Muscle of leg (tissue), 11 donors: ENCODE measurements around the gene TICAM1. TPM values are rescaled to one million over a fixed set of nuclear protein-coding genes. Genes with fewer than 3 reads are reported as not detected.

Source experiments
- DNase-seq: peaks from one replicate; pipeline ENCODE4 v3.0.0; 2013
- H3K27ac ChIP-seq: one replicate; pipeline ENCODE4 v1.5.1; 2013; ENCODE audit warnings: mild to moderate bottlenecking, low read length, control low read depth
- H3K27me3 ChIP-seq: one replicate; pipeline ENCODE4 v1.6.1; 2013; ENCODE audit warnings: low read length; ENCODE audit not compliant: control insufficient read depth, insufficient read depth
- H3K36me3 ChIP-seq: one replicate; pipeline ENCODE4 v1.6.1; 2013; ENCODE audit warnings: low read length; ENCODE audit not compliant: control insufficient read depth, insufficient read depth
- H3K4me1 ChIP-seq: one replicate; pipeline ENCODE4 v1.6.1; 2013; ENCODE audit warnings: low read length; ENCODE audit not compliant: control insufficient read depth, insufficient read depth
- H3K4me3 ChIP-seq: one replicate; pipeline ENCODE4 v1.5.1; 2013; ENCODE audit warnings: low read length, control low read depth
- H3K9me3 ChIP-seq: replicated peaks from 2 replicates; pipeline ENCODE4 v1.6.1; 2013; ENCODE audit warnings: low read depth, low read length; ENCODE audit not compliant: control insufficient read depth
- WGBS: methylation state at CpG from one replicate; pipeline ENCODE4 v1.1.5; 2013; ENCODE audit warnings: missing lambda C conversion rate; ENCODE audit not compliant: insufficient coverage; 5-methylcytosine and 5-hydroxymethylcytosine counted together
- polyA plus RNA-seq, 8 donors: library from polyadenylated mRNA; unstranded; fragments of 120-200 nt; gene quantifications; one replicate each; pipeline versions ENCODE4 v1.2.1 to v1.2.3, GENCODE V29; 2013; ENCODE audit warnings: inconsistent platforms in 1 of 8, low replicate concordance in 1 of 8; ENCODE audit not compliant: insufficient read length in 8 of 8, insufficient read depth in 1 of 8
- total RNA-seq: library from RNA; stranded (reverse); fragments of 120-200 nt; gene quantifications from one replicate; pipeline ENCODE4 v1.2.4, GENCODE V29; 2013

The TICAM1 gene
- total and polyA plus RNA-seq, 9 donors, result 1.3 to 6.5 (median 5.2) TPM

- Histone ChIP-seq H3K9me3 (peaks cover 2% of the 10 kb centered on the region), H3K4me3 (no peak overlapping the region), H3K27me3 (peaks cover 9% of the 10 kb centered on the region), H3K36me3 (no peaks in the 10 kb centered on the region), H3K4me1 (no peaks in the 10 kb centered on the region), H3K27ac (no peak overlapping the region)
- DNase-seq, result no peak
- 33% methylated on average over 1 of the region's 3 CpGs for WGBS
Measured at GRCh38 chr19:4774136-4774535, 57.4 kb downstream of the TICAM1 start.

DNA sequence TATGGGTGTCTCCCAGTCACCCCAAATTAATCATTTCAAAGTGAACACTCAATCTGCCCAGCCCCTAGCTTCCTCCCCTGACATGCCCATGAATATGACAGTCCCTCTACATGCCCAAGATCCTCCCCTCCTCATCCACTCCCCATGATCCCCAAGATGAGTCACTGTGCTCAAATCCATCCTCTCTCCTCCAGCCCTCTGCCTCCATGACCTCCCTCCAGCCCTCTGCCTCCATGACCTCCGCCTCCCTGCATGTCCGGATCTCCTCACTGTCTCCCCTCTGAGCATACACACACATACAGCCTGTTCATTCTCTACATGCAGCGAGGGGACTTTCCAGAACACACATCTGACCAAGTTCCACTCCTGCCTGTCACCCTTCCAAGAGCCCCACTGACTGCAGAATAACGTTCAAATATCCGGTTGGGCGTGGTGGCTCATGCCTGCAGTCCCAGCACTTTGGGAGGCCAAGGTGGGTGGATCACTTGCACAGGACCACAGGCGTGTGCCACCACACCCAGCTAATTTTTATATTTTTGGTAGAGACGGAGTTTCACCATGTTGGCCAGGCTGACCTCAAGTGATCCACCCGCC is 58.4 kb downstream of the TICAM1 start:
- H3K27ac ChIP-seq, result no peak overlapping the region
- no peak for DNase-seq
- 61% methylated on average over 7 of the region's 9 CpGs for WGBS

GRCh38 chr19:4772566-4772965 is 58.9 kb downstream of the TICAM1 start:
- no CpG with 5 or more reads among the region's 2 CpGs for WGBS
- Histone ChIP-seq H3K4me1 (no peaks in the 10 kb centered on the region), H3K27ac (no peak overlapping the region), H3K36me3 (no peaks in the 10 kb centered on the region), H3K27me3 (peaks cover 9% of the 10 kb centered on the region), H3K4me3 (no peak overlapping the region), H3K9me3 (peaks cover 2% of the 10 kb centered on the region)
- no peak for DNase-seq

More for the DNA sequence above, 58.4 kb downstream of the TICAM1 start:
- H3K36me3 ChIP-seq, result no peaks in the 10 kb centered on the region
- peaks cover 2% of the 10 kb centered on the region for H3K9me3 ChIP-seq
- H3K4me3 ChIP-seq, result no peak overlapping the region
- H3K4me1 ChIP-seq, result no peaks in the 10 kb centered on the region
- peaks cover 9% of the 10 kb centered on the region for H3K27me3 ChIP-seq

DNA sequence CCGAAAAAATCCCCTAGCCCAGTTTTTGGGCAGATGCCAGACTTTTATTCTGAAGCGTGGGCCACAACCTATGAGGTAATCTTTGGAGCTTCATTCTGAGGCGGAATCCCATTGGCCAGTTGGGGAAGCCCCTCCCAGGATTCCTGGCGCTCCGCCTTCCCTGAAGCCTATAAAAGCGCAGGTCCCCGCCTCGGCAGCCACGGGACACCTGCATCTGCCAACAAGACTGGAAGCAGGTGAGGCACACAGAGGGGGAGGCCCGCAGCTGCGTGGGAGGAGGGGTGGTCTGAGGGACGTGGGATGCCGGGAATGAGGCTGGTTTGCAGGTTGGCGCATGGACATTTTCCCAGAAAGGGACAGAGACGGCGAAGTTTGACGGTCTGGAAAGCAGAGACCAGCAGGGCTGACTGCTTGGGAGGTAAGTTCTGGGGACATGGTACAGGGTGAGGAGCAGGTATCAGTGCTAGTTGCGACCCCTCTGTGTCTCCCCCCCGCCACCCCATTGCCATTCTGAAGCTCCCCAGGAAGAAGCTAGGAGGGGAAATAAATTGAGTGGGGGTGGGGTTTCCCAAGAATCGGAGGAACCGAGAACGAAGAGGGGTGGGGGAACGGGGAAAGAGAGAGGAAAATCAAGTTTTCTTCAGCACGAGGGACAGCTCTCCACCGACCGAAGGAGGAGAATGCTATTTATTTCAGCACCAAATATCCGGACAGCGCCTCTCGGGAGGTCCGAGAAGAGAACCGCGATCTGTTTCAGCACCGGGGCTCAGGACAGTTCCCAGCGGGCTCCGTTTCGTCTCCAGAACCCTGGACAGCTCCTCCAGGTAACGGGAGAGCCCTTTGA is 62.4 kb downstream of the TICAM1 start:
- Histone ChIP-seq H3K9me3 (peaks cover 2% of the 10 kb centered on the region), H3K27ac (no peak overlapping the region), H3K4me3 (no peak overlapping the region), H3K27me3 (peaks cover 6% of the 10 kb centered on the region), H3K4me1 (no peaks in the 10 kb centered on the region), H3K36me3 (no peaks in the 10 kb centered on the region)
- peak; percentile 95 for DNase-seq
- 7% methylated on average over 26 of the region's 37 CpGs for WGBS

Other genes starting within 250 kb of the TICAM1 start
- 6.8 TPM for gene TNFAIP8L1, start 192.2 kb downstream of the TICAM1 start, total RNA-seq
- gene TNFAIP8L1, start 192.2 kb downstream of the TICAM1 start, polyA plus RNA-seq, result 10 to 100 TPM in 7 of 8 donors, 1 to 10 TPM in 1; 10.0 to 15.5 (median 13.2) TPM
- 59.9 TPM for gene MYDGF, start 161.4 kb downstream of the TICAM1 start, total RNA-seq
- gene MYDGF, start 161.4 kb downstream of the TICAM1 start, polyA plus RNA-seq, result 100 to 1,000 TPM in 1 of 8 donors, 10 to 100 TPM in 7; 66.1 to 102 (median 77.1) TPM
- 13.3 TPM for gene DPP9, start 107.9 kb downstream of the TICAM1 start, total RNA-seq
- 10 to 100 TPM; 19.8 to 24.2 (median 22.7) TPM for gene DPP9, start 107.9 kb downstream of the TICAM1 start, polyA plus RNA-seq
- 17.6 TPM for gene FEM1A, start 40.0 kb downstream of the TICAM1 start, total RNA-seq
- 1 to 10 TPM; 1.8 to 4.5 (median 3.4) TPM for gene FEM1A, start 40.0 kb downstream of the TICAM1 start, polyA plus RNA-seq
- 26.8 TPM for gene PLIN3, start 36.0 kb upstream of the TICAM1 start, total RNA-seq
- 10 to 100 TPM; 33.1 to 52.9 (median 45.7) TPM for gene PLIN3, start 36.0 kb upstream of the TICAM1 start, polyA plus RNA-seq
- gene ARRDC5, start 71.2 kb upstream of the TICAM1 start, total RNA-seq, result 0.04 TPM
- gene ARRDC5, start 71.2 kb upstream of the TICAM1 start, polyA plus RNA-seq, result under 1 TPM in 4 of 8 donors, not detected in 4; 0.06 to 0.16 (median 0.11) TPM
- gene UHRF1, start 77.8 kb upstream of the TICAM1 start, total RNA-seq, result 19.2 TPM
- 10 to 100 TPM; 29.2 to 42.5 (median 33.0) TPM for gene UHRF1, start 77.8 kb upstream of the TICAM1 start, polyA plus RNA-seq
- gene KDM4B, start 137.4 kb upstream of the TICAM1 start, total RNA-seq, result 8.1 TPM
- 10 to 100 TPM; 15.8 to 22.3 (median 21.1) TPM for gene KDM4B, start 137.4 kb upstream of the TICAM1 start, polyA plus RNA-seq